GM19025 (cell line): ENCODE results near the gene FOXP4.

ENCODE experiments used
- ATAC-seq: cut with Tn5 transposase; IDR thresholded peaks from one replicate; pipeline ENCODE4 v1.9.1; 2021; ENCODE audit warnings: mild to moderate bottlenecking, low read depth, moderate library complexity; ENCODE audit not compliant: unreplicated experiment

Gene FOXP4

DNA sequence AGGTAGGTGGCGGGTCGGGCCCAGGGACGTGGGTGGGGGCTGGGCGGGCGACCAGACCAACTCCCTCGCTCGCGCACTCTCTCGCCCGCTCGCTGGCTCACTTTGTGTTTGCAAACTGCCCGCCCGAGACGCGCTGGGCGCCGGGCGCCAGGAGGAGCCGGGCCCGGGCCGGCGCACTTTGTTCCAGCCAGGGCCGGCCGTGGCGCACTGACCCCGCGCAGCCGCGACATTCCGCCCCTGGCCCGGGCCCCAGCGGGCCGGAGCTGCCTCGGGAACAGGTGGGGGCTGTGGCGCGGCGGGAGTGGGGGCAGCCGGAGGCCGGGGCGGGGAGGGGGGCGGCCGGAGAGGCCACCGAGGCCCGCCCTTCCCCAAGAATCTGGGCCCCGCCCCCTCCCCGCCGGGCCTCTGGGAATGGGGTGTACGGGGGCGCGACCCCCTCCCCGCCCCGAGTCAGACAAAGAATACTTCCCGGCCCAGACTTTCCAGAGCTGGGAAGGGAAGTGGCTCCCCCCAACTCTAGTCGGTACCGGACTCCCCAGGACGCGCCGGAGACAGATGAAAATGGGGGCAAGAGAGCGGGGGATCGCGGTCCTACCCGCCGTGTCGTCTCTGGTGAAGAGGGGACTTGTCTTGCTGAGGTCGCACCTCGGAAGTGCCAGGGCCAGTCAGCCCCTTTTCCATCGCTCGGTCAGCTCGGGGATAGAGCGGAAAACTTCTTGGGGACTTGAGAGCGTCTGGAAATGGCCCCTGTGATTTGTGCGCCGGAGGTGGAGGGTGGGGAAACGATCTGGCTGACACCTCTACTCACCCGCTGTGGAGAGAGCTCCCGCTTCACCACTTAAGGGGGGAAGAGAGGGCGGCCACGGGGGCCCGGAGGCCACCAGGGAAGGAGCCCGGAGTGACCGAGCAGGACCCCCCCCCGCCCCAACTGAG is 951 bp downstream of the FOXP4 start:
- ATAC-seq, result peak; percentile 23

DNA sequence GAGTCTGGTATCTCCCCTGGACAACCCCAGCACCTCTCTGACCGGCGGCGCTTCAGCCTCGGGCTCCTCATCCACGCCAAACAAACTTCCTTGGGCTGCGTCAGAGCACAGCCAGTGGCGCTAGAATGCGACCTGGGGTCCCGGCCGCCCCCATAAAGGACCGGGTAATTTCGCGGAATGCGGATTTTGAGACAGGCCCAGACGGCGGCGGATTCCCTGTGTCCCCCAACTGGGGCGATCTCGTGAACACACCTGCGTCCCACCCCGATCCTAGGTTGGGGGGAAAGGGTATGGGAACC is 1.6 kb downstream of the FOXP4 start:
- no peak for ATAC-seq

DNA sequence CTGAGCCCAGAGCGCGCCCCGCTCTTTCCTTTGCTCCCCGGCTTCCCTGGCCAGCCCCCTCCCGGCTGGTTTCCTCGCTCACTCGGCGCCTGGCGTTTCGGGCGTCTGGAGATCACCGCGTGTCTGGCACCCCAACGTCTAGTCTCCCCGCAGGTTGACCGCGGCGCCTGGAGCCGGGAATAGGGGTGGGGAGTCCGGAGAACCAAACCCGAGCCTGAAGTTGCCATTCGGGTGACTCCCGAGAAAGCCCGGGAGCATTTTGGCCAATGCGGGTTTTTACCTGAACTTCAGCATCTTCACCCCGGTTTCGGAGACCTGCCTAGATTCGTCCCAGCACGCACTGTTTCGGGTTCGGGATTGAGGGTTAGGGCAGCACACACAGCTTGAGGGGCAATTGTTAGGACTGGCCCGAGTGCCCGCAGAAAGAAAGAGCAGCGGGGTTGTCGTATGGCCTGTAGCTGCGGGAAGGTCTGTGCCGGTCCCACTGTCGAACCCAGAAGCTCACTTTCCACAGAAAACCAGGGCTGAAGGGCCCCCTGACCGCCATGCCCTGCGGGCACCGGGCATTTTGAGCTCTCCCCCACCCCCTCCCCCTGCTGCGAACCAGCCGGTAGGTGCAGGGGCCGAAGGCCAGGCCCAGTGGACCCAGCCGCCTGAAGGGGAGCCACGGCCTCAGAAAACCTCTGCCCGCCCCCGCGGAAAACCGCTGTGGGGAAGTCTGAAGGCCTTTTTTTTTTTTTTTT is 2.1 kb downstream of the FOXP4 start:
- no peak for ATAC-seq

DNA sequence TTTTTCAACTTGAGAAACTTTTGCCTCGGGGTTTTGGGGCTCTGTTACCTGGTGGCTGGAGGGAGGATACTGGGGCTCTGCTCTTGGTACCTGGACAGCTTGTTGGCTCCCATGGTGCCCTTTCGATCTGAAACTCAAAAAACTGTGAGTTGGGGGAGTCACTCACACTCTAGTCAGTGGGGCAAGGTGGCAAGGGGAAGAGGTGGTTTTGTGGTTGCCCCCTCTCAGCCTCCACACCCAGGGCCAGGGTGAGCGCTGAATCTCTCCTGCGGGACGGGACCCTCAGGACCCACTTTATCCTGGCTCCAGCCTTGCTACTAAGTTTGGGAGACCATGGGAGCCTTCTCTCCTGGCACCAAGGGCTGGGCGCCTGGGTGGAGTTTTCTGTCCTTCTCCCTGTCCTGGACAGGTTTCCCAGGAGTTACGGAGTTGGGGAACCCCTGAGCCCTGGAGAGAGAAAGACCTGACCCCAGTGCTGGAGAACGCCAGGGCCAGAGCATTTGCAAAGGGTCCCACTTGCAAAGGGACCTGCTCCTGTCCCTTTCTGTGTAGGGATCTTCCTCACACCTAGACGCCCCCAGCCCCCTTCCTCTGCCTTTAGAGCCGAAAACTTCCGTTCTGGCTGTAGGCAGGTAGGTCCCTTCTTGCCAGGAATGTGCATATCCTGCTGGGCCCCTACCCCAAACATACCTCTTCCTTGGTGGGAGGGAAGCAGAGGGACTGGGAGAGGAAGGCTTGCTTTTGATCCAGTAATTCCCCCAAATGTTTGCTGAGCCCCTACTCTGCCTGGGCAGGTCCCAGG is 2.9 kb downstream of the FOXP4 start:
- ATAC-seq, result no peak

DNA sequence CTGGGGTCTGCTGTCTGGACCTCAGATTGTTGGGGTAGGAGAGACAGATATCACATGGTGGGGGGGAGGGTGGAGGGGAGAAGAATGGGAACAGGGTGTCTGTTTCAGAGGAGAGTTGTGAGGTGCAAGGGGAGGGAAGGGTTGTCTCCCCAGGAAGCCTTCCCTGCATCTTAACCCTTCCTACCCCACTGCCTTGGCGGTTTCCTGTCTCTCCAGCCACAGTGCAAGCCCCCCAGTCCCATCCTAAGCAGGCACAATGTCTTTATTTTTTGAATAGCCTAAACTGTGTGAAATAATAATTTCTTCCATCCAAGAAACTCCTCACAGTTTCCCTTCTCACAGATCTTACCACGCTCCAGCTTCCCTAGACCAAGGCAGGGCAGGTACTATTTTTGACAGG is 3.5 kb downstream of the FOXP4 start:
- ATAC-seq, result no peak

DNA sequence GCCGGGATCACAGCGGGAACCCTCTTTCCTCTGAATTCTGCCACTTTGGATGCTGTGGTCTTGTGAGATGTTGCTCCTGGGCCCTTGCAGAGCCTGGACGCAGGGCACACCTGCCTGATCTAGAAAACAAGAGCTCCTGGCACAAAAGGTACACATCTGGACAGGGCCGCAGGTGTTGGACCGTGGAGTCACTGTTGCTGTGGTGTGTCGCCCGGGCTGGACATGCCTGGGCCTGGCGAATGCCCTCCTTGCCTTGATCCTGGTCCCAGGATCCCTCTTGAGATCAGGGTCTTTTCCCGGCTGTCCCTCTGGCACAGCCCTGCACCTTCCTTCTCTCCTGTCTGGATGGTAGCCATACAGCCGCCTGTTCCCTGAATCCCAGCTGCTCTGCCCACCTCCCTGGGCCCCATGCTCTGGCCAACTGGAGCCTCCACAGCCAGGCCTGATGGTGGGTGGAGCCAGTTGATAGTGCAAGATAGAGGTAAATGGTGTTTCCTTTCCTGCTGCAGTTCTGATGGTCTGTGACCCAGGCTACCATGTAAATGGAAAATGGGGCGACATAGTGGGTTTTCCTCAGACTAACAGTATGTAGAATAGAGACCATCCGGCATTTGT is 5.0 kb downstream of the FOXP4 start:
- ATAC-seq, result no peak

DNA sequence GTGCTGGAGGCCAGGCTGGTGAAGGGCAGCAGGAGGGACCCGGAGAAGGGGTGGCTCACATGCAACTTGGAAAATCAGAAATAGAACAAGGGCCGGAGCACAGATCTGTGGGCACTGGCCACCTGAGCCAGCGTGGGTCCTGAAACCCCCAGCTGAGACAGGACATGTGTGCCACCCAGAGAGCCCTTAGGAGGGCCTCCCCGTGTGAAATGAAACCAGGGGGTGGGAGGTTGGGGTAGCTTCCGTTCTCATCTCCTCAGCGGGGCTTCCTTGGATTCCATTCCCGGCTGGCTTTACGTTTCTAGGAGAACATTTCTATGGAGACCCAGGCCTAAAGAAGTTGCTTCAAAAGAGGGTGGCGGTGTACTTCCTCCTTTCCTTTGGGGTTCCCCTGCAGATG is 5.7 kb downstream of the FOXP4 start:
- ATAC-seq, result no peak

DNA sequence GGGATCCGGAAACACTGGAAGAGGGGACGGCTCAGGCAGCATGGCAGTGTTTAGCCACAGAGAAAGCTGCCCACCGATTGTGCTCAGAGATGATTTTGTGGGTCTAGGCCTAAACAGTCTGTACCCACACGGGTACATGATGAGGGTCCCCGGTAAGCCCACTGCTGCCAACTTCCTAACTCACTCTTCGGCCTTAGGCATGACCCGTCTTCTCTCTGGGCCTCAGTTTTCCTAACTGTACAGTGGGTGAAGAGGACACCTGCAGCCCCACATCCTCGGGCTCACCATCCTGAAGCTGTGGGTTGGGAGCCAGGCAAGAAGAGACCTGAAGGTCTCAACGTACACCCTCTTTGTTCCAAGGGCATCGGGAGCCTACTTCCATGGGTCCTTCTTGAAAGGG is 6.5 kb downstream of the FOXP4 start:
- ATAC-seq, result no peak

DNA sequence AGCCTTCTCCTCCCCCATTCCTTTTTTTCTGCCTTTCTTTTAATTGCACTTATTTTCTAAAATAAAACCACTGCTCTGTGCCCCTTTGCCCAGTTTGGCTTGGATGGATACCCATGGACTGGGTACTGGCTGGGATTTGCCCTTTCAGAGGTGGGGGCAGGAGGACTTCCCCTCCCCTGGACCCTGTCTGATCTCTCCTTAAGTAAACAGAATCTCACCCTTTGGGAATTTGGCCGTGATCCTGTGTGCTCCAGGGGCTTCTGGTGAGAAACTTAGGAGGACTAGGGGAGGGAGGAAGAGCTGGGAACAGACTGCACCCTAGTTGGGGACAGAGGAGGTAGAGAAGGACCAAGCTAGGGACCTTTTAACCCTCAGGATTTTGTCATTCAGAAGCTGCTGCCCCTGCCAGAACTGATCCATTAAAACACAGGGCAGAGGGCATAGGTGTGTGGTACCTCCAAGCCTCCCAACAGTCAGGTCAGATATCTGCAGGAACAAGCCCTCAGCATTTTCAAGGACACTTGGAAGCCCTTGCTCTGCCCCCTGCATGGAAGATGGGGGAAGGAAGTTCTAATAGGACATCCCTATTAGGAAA is 7.3 kb downstream of the FOXP4 start:
- no peak for ATAC-seq

DNA sequence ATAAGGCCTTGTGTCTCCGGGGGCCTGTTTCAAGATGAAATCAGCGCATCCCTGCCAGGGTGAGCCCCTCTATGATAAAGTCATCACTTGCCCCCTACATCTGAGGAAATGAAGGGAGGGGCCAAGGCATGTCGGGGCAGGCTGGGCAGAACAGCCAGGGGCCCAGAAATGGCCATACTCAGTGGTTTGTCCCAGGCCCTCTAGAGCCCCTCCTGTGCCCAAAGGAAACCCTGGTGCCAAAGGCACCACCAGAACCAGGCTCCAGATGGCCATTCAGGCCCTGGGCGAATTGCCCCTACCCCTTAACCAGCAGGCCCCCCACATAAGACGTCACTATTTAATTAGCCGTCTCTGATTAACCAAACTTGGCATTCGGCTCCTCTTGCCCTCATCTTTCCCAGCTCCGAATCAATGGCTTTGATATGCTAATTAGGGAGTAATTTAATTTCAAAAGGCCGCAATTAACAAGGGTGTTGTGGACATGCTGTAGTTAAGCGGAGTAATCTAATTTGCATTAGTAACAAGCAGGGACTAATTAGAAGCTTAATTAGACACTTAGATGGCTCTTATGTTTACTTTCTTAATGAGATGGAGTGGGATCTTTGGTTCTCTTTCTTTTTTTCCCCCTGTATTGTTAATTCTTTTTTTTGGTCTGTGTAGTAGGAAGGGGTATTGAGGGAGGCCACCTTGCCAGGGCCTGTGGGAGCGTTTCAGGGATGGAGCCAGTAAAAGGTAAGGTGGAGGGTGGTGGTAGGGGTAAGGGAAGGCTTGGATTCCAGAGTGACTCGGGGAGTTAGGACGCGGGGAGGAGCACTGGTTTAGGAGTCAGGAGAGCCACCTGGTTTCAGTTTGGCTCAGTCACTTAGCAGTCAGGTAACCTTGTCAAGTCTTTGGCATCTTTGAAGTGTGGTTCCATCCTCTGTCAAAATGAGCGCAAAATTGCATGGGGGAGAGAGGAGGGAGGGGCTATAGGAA is 9.4 kb downstream of the FOXP4 start:
- no peak for ATAC-seq

DNA sequence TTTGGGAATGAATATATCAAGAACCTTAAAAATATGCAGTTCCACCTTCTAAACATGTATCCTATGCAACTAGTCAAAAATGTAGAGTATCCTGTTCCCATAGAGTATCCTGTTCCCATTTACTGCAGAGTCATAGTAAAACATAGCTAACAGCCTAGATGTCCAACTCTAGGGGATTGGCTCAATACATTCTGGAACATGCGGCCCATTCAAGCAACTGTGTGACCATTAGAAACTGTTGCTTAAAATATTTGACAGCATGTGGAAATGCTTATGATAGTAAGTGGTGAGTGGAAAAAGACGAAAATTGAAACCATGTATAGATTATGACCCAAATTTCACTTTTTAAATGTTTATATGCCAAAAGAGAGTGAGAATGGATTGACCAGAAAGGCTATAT is 11.2 kb downstream of the FOXP4 start:
- no peak for ATAC-seq

DNA sequence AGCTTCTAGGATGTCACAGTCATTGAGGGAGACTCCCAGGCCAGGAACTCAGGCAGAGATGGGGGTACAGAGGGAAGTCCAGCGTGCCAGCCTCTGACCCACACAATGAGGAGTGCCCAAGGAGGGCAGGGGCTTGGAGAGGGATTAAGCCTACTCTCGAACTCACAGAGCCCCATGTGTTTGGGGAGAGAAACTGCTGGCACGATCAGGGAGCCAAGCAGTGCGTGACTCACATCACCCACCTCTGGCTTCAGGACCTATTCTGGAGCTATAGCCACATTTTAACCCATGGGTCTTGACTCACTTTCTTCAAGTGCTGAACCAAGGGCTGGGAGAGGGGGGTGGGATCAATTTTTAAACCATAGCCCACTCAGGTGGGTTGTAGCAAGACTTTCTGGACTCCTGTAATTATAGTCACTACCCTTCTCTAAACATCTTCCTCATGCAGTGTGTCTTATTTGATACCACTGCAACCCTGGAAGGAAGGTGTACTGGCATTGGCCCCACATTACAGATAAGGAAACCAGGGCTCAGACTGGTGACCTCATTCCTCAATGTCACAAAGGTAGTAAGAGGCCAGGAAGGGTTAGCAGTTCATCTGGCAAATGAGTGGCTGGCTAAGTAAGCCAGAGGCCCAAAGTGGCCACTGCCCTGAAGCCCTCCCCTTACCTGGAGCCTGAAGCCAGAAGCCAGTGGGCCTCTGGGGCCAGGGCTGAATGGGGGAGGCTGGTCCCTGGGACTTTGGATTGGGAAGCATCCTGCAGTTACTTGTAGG is 12.0 kb downstream of the FOXP4 start:
- ATAC-seq, result no peak

DNA sequence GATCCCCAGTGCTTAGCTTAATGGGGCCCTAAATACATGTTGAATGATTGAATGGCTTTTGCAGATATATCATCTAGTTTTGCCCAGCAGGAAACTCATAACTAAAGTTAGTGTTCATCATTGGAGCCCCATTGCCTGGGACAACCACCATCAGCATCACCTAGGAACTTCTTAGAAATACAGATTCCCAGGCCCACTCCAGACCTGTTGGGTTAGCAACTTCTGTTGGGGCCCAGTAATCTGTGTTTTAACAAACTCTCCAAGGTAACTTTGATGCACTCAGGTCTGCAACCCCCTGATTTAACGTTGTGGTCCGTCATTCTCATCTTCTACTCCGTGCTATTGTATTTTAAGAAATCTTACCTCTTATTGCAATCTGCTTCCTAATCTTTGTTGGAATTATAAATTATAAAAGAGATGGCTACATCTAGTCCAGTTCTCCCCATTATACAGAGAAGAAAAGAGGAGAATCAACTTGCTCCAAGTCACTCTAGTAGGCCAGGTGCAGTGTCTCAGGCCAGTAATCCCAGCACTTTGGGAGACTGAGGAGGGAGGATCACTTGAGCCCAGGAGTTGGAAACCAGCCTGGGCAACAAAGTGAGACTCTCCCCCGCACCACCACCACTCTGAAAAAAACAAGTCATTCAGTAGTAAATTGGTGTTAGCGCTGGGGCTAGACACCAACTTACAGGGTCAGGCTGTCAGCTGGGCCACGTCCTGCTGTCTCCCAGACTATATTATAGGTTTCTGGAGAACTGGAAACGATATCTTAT is 13.7 kb downstream of the FOXP4 start:
- no peak for ATAC-seq

DNA sequence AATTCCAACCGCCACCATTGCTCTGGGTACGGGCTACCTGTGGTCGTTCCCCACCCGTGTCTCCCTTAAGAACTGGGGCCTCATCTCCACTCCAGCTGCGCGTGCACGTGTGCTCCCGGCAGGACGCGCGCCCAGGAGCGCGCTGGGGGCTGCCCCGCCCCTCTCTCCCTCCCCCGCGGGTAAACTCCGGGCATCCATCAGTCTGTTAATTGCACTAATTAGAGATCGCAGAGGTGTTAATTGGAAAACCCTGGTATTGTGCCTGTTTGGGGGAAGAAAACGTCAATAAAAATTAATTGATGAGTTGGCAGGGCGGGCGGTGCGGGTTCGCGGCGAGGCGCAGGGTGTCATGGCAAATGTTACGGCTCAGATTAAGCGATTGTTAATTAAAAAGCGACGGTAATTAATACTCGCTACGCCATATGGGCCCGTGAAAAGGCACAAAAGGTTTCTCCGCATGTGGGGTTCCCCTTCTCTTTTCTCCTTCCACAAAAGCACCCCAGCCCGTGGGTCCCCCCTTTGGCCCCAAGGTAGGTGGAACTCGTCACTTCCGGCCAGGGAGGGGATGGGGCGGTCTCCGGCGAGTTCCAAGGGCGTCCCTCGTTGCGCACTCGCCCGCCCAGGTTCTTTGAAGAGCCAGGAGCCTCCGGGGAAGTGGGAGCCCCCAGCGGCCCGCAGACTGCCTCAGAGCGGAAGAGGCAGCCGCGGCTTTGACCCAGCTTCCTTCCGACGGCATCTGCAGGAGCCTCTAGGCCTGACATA is 14.4 kb downstream of the FOXP4 start:
- ATAC-seq, result peak; percentile 69

DNA sequence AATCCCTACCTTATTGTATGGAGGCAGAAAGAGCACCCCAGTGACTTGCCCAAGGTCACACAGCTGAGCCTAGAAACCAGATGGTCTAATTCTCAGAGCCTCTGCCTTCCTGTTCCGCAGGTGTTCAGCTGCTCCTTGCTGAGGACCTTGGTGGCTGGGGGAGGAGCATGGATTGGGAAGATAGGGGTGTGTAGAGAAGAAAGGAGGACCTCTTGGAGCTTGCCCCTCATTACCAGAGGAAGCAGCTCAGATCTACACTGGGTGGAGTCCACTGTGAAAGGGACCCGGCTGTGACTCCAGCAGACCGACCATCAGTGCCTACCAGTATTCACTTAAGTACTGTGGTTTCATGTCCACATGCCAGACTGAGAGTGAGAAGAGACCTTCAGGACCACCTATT is 15.2 kb downstream of the FOXP4 start:
- ATAC-seq, result no peak

DNA sequence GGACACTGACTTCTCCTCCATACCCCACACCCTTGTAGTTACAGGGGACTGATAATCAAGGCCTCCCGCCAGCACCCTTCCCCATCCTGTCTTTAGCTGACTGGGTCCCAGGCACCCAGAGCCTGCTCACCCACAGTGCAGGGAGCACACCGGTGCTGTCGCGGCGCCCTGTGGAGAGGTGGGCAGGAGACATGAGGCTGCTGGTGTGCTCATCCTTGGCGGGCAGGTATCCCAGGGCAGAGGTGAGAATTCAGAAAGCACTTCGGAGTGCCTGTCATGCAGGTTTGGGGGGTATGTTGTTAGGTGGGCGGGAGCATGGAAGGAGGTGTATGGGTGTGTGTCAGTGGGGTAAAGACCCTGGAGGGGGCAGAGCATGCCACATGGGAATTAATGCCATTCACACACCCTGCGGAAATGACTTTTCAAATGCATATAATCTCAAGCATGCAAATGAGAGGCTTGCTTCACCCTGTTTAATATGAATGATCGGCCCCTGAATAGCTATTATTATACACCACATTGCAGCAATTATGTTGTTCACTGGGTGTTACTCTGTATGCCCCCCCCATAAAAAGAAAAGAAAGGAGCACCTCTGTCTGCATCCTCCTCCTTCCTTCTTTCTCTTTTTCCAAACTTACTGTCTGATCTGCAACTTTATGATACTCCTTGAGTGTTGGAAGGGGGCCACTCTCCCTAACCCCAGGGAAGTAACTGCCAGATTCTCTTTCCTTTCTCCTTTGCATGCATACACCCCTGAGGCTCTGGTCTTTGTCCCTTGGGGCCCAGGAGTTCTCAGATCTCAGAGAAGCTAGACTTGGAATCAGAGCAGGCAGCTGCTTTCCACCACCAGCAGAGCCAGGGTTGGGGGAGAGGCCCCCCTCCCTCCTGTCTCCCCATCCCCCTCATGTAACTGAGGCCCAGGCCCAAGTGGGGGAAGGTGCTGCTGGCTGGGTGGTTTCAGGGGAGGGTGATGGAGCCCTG is 16.0 kb downstream of the FOXP4 start:
- no peak for ATAC-seq
